ENCODE measurements around the gene KLK11. TPM values are rescaled to one million over a fixed set of nuclear protein-coding genes. Genes with fewer than 3 reads are reported as not detected.

KLK11 gene
- total and polyA plus RNA-seq, 11 donors, result 0.32 to 19.1 (median 0.38) TPM; not detected in 7

GRCh38 chr19:51009061-51009891 is 17.1 kb downstream of the KLK11 start:
- TF ChIP-seq POLR2A (IDR thresholded peaks at IDR 0.05), result no peak
- TF ChIP-seq, protein P1, sequence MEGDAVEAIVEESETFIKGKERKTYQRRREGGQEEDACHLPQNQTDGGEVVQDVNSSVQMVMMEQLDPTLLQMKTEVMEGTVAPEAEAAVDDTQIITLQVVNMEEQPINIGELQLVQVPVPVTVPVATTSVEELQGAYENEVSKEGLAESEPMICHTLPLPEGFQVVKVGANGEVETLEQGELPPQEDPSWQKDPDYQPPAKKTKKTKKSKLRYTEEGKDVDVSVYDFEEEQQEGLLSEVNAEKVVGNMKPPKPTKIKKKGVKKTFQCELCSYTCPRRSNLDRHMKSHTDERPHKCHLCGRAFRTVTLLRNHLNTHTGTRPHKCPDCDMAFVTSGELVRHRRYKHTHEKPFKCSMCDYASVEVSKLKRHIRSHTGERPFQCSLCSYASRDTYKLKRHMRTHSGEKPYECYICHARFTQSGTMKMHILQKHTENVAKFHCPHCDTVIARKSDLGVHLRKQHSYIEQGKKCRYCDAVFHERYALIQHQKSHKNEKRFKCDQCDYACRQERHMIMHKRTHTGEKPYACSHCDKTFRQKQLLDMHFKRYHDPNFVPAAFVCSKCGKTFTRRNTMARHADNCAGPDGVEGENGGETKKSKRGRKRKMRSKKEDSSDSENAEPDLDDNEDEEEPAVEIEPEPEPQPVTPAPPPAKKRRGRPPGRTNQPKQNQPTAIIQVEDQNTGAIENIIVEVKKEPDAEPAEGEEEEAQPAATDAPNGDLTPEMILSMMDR (IDR thresholded peaks at IDR 0.05), result no peak
- intact Hi-C loops (cut with DNase I), result no loop called here
- no peaks in the 10 kb centered on the region for H3K4me1 ChIP-seq
- H3K27ac ChIP-seq, result no peak overlapping the region
- no peak for DNase-seq
- H3K4me3 ChIP-seq, result no peak overlapping the region
- no peaks in the 10 kb centered on the region for H3K36me3 ChIP-seq
- no peak for ATAC-seq
- peaks cover 0 to 65% (median 11%) of the 10 kb centered on the region in 9 donors for H3K27me3 ChIP-seq
- H3K9me3 ChIP-seq, result no peaks in the 10 kb centered on the region
- 58 to 74% (median 72%) methylated on average over 18 to 19 of the region's 19 CpGs for WGBS, 4 donors

GRCh38 chr19:51007488-51007887 is 18.9 kb downstream of the KLK11 start:
- ATAC-seq, result no peak
- H3K36me3 ChIP-seq, result no peaks in the 10 kb centered on the region
- no peaks in the 10 kb centered on the region for H3K4me1 ChIP-seq
- H3K27me3 ChIP-seq, result peaks cover 7 to 65% (median 16%) of the 10 kb centered on the region in 9 donors
- no peak for TF ChIP-seq POLR2A (IDR thresholded peaks at IDR 0.05)
- TF ChIP-seq, protein P1 (IDR thresholded peaks at IDR 0.05), result no peak
- H3K4me3 ChIP-seq, result no peak overlapping the region
- H3K9me3 ChIP-seq, result no peaks in the 10 kb centered on the region
- intact Hi-C loops (cut with DNase I), result no loop called here
- no peak overlapping the region for H3K27ac ChIP-seq
- WGBS, 4 donors, result 75 to 83% (median 80%) methylated on average over 3 of the region's 3 CpGs
- no peak for DNase-seq

DNA sequence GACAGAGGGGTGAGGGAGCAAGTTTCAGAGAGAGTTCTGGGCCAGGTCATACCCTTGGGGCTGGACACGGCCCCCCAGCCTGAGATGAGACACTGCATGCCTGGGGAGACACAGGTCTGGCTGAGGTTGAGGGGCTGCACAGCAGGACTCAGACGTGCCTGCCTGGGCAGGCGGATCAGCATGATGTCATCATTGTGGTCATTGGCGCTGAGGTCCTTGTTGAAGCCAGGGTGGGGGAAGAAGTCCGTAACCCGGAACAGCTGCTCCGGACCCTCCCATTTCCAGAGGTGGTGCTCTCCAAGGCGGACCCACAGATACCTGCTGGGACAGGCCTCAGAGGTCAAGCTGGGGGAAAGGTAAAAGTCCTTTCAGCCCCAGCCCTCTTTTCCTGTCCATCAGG is 20.0 kb downstream of the KLK11 start:
- H3K27ac ChIP-seq, result no peak overlapping the region
- 41 to 59% (median 48%) methylated on average over 7 to 8 of the region's 8 CpGs for WGBS, 4 donors
- H3K4me3 ChIP-seq, result no peak overlapping the region
- peaks cover 10 to 69% (median 18%) of the 10 kb centered on the region in 9 donors for H3K27me3 ChIP-seq
- intact Hi-C loops (cut with DNase I), result no loop called here
- no peak for TF ChIP-seq POLR2A (IDR thresholded peaks at IDR 0.05)
- TF ChIP-seq, protein P1 (IDR thresholded peaks at IDR 0.05), result no peak
- no peaks in the 10 kb centered on the region for H3K9me3 ChIP-seq
- DNase-seq (no peak), ATAC-seq (no peak)
- H3K36me3 ChIP-seq, result no peaks in the 10 kb centered on the region
- no peaks in the 10 kb centered on the region for H3K4me1 ChIP-seq

- intact Hi-C loops (cut with DNase I), result no loop called here
- no peaks in the 10 kb centered on the region for H3K9me3 ChIP-seq
- ATAC-seq, result no peak
- no peak overlapping the region for H3K4me3 ChIP-seq
- peaks cover 14 to 70% (median 25%) of the 10 kb centered on the region in 9 donors for H3K27me3 ChIP-seq
- H3K27ac ChIP-seq, result no peak overlapping the region
- WGBS, 4 donors, result 90 to 92% (median 91%) methylated on average over 1 of the region's 1 CpG
- TF ChIP-seq, protein P1 (IDR thresholded peaks at IDR 0.05), result no peak
- no peak for TF ChIP-seq POLR2A (IDR thresholded peaks at IDR 0.05)
- no peaks in the 10 kb centered on the region for H3K4me1 ChIP-seq
- DNase-seq, result no peak
- no peaks in the 10 kb centered on the region for H3K36me3 ChIP-seq
Observed at GRCh38 chr19:51005248-51005647, 21.2 kb downstream of the KLK11 start.
